HepG2 (cell line): ENCODE measurements around the gene CTNNA3.

ENCODE experiments used
- BCL6 ChIP-seq: IDR thresholded peaks from 2 replicates; pipeline ENCODE4 v1.6.1; 2016; ENCODE audit warnings: missing genetic modification reagents, missing compliant biosample characterization
- CREB1 ChIP-seq, 2 experiments: fragments of 450-650 bp in 1 of 2; IDR thresholded peaks; 2 replicates each; pipeline ENCODE4 v1.6.1; 2016 to 2017; ENCODE audit warnings: control low read depth in 1 of 2, mild to moderate bottlenecking in 1 of 2, missing compliant biosample characterization in 1 of 2, missing genetic modification characterization in 1 of 2
- EZH2 ChIP-seq: conservative IDR thresholded peaks from 2 replicates; pipeline ENCODE4 v1.6.1; 2012; ENCODE audit warnings: mild to moderate bottlenecking, low read depth, low read length, moderate library complexity
- KAT2B ChIP-seq: fragments of 150-350 bp; IDR thresholded peaks from 2 replicates; pipeline ENCODE4 v1.6.1; 2014; ENCODE audit warnings: low read depth, low read length, borderline replicate concordance
- KAT7 ChIP-seq: IDR thresholded peaks from 2 replicates; pipeline ENCODE4 v1.6.1; 2018; ENCODE audit warnings: borderline replicate concordance, missing compliant biosample characterization
- KLF15 ChIP-seq: sonication (generic); formaldehyde crosslinking; IDR thresholded peaks from 2 replicates; pipeline ENCODE4 v1.8.1; 2023; ENCODE audit warnings: borderline replicate concordance, mild to moderate bottlenecking, inconsistent platforms, missing genetic modification reagents, mixed read lengths
- RAD21 ChIP-seq: fragments of 450-650 bp; formaldehyde crosslinking; IDR thresholded peaks from 2 replicates; pipeline ENCODE4 v1.5.0; 2020; ENCODE audit warnings: mild to moderate bottlenecking
- RAD51 ChIP-seq: fragments of 450-650 bp; IDR thresholded peaks from 2 replicates; pipeline ENCODE4 v1.6.1; 2016; ENCODE audit warnings: borderline replicate concordance
- TAF1 ChIP-seq: sonication (generic); formaldehyde crosslinking; IDR thresholded peaks from 2 replicates; pipeline ENCODE4 v1.4.0; 2020; ENCODE audit warnings: missing genetic modification reagents
- TMF1 ChIP-seq: sonication (generic); formaldehyde crosslinking; IDR thresholded peaks from 2 replicates; pipeline ENCODE4 v1.8.1; 2022; ENCODE audit warnings: low read depth, missing genetic modification reagents
- ZFP36L1 ChIP-seq: sonication (generic); formaldehyde crosslinking; IDR thresholded peaks from 2 replicates; pipeline ENCODE4 v1.8.0; 2022; ENCODE audit warnings: mild to moderate bottlenecking, missing genetic modification reagents, moderate library complexity
- ZNF678 ChIP-seq: sonication (generic); formaldehyde crosslinking; IDR thresholded peaks from 2 replicates; pipeline ENCODE4 v1.4.0; 2020; ENCODE audit warnings: mild to moderate bottlenecking, missing genetic modification reagents
- TF ChIP-seq, protein P1 (sequence below): sonication (generic); formaldehyde crosslinking; conservative IDR thresholded peaks from 2 replicates; pipeline ENCODE4 v1.4.0; 2020; ENCODE audit warnings: mild to moderate bottlenecking, missing genetic modification reagents, moderate library complexity

DNA sequence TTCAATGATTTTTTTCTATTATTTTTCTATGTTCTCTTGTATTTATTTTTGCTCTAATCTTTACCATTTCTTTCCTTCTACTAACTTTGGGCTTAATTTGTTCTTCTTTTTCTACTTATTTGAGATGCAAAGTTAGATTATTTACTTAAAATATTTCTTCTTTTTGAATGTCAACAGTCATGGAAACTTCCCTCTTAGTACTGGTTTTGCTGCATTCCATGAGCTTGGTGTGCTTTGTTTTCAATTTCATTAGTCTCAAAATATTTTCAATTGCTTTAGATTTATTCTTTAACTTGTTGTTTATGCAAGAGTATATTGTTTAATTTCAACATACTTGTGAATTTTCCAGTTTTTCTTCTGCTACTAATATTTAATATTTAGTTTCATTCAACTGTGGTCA, 539.8 kb downstream of the CTNNA3 start:
- TF ChIP-seq RAD51 (no peak), CREB1 (IDR thresholded peaks at IDR 0.05) (no peak), CREB1 (CRISPR knock-in tag; IDR thresholded peaks at IDR 0.05) (no peak), EZH2 (no peak), KAT2B (no peak), TAF1 (CRISPR knock-in tag) (no peak), TMF1 (CRISPR knock-in tag) (no peak), RAD21 (no peak), BCL6 (CRISPR knock-in tag) (no peak), KAT7 (CRISPR knock-in tag) (no peak), ZFP36L1 (CRISPR knock-in tag) (no peak), ZNF678 (no peak), KLF15 (CRISPR knock-in tag) (no peak)
- TF ChIP-seq, protein P1, sequence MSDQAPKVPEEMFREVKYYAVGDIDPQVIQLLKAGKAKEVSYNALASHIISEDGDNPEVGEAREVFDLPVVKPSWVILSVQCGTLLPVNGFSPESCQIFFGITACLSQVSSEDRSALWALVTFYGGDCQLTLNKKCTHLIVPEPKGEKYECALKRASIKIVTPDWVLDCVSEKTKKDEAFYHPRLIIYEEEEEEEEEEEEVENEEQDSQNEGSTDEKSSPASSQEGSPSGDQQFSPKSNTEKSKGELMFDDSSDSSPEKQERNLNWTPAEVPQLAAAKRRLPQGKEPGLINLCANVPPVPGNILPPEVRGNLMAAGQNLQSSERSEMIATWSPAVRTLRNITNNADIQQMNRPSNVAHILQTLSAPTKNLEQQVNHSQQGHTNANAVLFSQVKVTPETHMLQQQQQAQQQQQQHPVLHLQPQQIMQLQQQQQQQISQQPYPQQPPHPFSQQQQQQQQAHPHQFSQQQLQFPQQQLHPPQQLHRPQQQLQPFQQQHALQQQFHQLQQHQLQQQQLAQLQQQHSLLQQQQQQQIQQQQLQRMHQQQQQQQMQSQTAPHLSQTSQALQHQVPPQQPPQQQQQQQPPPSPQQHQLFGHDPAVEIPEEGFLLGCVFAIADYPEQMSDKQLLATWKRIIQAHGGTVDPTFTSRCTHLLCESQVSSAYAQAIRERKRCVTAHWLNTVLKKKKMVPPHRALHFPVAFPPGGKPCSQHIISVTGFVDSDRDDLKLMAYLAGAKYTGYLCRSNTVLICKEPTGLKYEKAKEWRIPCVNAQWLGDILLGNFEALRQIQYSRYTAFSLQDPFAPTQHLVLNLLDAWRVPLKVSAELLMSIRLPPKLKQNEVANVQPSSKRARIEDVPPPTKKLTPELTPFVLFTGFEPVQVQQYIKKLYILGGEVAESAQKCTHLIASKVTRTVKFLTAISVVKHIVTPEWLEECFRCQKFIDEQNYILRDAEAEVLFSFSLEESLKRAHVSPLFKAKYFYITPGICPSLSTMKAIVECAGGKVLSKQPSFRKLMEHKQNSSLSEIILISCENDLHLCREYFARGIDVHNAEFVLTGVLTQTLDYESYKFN = no peak
